Hematopoietic multipotent progenitor cell treated with erythropoietin and hydrocortisone succinate and interleukin-3 and kit ligand, for 6 days (in vitro differentiated cells): ENCODE results near the gene MYO1B.

Source experiments
- DNase-seq: peaks from one replicate; pipeline ENCODE4 v3.0.0-alpha.2; 2015

MYO1B gene

DNA sequence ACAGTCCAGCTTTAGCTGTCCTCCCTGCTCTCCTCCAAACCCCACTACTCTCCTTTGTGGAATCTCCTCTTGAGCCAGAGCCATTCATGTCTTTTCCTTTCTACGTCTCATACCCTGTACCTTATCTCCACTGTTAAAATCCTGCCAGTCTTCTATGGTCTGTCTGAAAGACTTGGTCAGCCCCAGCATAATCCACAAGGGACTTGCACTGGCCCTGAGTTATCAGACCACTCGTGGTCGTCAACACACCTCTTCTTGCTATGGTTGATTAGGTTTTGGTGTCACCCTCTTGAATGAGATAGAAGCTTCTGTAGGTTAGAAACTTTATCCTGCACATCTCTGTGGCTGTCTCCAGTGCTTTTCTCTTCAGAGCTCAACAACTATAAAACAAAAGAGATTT lies 56.8 kb downstream of the MYO1B start:
- no peak for DNase-seq

DNA sequence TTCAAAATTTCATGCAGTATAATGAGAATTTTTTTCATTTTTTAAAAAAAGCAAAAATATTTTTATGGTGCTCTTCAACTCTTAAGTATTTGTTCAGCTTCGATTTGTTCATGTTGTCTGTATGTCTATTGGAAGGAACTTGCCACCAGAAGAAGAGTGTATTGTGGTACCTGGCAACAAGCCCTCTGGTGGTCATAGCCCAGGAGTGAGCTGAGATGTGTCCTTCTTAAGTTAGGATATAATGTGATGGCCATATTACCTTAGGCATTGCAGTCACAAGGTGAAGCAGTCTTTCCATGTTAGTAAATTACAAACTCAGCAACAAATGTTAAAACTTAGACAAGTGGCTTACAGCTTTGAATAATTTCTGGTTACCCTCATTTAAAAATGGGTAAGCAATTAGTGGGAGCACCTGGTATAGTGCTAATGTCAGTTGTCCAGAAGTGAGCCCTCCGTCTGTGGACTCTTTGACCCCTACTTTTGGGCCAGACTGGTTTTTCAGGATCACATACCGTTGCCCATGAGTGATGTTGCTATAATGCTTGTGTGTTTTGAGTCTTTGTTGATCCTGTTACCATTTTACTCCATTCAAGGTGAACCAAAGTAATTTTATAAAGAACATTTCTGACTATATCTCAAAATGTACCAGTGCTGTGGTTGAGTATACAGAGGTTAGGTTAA lies 57.4 kb downstream of the MYO1B start:
- DNase-seq = peak; percentile 42

DNA sequence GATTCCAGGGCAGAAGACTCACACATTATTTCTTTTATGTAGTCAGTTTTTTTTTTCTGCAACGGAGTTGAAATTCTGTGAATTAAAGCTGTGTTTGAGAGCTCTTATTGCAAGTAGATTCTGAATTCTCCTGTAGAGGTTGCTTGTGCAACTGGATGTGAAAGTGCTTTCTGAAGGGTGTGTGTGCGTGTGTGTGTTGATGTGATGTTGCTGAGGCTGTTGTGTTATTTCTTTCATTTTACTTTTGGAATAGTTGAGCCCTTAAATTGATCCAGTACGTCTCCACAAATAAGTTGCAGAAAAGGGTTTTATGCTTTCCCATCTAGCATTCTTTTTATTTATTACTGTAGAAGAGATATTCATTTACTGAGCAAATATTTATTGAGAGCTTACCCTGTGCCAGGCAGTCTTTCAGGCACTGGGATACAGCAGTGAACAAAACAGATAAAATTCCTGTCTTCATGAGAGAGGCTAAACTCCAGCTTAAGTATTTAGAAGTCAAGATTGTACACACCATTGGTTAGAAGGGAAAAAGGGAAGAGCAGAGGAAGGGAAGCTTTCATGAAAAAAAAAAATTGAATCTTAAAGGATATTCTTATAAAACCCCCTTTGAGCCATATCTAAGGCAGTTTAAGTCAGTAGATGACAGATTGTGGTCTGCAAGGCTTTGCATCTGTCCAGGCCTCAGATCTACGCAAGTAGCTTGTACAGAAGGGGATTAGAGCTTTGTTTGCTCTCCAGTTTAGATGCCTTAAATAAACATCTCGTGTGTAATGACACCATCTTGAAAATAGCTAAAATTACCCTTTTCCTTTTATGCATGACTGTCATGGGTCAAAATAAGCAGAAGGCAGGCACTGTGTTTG lies 58.2 kb downstream of the MYO1B start:
- no peak for DNase-seq

DNA sequence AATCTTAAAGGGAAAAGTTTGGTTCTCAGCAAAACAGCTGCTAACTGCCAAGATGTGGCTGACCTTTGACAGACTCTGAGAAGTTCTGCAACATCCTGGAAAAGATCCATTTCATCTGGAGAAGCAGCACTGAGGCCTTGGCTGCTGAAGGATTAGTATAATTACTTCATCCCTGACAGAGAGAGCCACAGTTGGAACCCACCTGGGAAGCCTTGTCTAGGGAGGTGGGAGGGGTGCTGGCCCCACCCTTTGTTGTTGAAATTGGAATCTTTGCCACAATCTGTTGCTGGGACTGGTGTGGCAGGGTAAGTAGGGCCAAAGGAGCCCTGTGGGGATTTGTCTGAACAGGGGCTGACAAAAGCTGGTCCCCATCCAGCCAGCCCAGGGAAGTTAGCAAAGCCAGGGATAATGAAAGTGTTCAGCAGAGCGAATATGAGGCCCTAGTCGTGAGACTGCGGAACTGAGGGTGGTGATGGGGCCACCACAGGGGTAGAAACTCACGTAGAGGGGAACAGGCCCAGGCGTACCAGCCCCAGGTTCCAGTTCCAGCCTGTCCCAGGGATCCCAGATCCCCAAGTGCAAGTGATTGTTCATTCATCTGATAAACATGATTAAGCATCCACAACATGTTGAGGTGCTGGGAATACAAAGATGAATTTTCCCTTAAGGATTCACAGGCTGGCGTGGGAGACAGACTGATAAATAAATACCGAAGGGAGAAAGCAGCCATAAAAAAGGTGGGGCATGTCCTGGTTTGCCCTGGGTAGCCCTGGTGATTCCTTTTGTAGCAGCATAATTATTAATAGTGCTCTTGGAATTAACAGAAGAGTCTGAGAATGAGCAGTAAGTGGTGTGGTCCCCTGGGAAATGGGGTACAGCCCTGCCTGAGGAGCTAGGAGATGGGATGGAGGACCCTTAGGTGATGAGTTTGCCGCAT lies 60.0 kb downstream of the MYO1B start:
- DNase-seq = no peak

DNA sequence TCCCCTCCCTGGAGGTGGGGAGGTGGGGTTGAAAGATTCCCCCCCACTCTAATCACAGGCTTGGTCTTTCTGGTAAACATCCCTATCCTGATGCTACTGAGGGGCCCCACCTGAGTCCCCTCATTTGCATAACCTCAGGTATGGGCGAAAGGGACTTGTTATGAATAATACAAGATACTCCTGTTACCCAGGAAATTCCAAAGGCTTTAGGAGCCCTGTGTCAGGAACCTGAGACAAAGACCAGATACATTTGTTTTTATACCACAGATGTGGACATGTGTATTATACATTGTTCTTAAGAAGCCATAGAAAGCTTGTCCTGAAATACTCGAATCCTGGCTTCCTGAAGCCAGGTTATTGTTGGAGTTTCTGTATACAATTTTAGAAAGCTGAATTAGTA lies 62.8 kb downstream of the MYO1B start:
- no peak for DNase-seq

DNA sequence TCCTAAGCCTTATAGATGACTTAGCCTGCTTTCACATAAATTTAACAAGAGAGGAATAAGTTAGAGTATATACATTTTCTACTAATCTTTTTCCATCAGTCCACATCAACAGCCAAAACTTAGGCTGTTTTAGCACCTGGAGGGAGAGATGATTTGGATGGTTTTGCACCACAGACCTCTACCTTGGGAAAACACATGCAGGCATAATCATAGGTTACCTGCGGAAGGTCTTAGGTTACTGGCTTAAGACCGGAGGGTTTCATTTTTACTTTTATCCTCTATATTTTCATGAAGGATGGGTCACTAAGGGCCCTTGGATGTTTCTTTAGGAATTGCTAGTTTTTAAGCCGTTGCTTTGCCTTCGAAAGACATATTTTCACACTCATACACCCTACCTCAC lies 66.0 kb downstream of the MYO1B start:
- no peak for DNase-seq

DNA sequence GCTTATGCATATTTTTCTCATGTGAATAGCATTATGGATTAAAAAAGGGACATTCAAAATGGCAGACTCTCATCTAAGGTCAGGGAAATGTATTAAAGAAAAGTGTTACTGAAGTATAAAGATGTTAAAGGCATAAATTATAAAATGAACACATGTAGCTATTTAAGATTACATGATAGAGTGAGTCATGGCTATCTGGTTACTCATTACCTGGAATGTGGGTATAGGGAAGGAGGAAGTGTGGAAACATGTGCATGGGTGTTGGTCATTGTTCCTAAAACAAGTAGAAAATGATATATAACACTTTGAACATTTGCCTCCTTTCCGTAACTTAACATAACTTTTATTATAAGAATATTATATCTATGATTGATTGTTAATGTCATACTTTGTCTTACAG lies 66.4 kb downstream of the MYO1B start:
- DNase-seq = no peak

DNA sequence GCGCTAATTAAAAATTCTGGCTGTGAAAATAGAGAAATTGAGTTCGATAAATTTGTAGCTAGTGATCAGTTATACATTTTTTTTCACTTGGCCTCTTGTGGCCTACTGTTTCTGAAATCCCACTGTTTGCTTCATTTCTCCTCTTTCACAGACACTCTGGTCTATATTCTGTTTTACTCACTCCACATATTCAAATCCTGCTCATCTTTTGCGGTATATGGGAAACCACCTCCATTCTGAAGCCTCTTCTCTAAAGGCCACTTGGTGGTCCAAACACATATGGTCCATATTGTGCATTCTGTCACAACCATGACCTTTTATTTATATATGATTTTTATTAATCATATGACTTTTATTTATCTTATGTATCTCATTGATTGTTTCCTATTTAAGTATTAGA lies 67.0 kb downstream of the MYO1B start:
- DNase-seq = no peak

DNA sequence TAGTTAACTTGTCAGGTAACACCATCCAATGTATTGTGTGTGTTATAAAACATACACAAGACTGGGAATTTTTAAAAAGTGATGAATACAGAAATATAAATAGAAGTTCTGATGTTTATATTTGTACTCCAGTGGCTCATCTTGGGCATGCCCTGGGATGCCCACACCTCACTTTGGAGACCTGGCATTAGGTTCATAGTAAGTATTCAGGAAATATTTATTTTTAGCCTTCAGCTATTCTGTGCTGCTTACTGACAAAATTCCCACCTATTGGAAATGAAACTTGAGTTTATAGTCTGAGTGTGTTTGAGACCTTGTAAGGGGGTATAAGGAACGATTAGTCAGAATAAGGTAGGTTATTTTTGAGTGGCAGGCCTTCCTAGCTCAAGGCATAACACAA lies 67.5 kb downstream of the MYO1B start:
- no peak for DNase-seq

DNA sequence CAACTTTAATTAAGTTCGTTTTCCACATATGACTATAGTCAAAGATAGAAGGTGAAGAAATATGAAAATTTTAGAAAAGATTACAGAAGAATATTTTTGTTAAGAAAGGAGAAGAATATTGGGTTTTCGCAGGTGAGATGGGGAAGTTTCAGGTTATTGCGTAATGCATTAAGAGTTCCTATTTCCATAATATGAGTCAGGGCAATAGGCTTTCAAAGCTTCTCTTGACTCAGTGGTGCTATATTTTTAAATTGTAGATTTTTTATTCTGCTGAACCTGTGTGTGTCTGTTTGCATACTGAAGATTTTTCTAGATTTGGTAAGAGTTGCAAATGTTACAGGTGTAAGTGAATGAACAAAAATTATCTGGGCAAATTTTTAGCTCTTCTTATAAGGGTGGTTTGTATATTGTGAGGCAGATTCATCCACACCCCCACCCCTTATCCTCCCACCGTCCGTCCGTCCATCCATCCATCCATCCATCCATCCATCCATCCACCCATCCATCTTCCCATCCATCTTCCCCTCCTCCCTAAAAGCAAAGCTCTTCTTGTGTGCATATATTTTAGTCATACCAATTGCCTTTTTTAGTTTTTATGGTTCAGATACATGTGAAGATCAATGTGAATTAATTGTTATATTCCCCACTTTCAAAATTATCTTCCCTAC lies 69.6 kb downstream of the MYO1B start:
- no peak for DNase-seq

DNA sequence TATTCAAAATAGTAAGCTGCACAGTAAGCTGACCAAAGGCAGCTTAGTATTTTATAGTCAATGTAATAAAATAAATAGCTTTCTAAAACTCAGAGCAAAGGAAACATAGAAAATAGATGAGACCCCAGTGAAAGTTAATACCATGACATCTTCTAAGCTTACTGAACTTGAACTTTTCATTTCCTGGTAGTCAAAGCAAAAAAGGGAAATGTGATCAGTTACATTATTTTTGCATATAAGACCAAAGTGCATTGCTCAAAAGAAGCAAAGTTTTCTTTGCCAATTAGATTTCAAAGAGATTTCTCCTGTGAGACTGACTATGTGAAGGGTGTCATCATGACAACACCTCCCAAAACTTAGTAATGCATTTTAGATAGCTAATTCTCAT lies 70.2 kb downstream of the MYO1B start:
- no peak for DNase-seq

DNA sequence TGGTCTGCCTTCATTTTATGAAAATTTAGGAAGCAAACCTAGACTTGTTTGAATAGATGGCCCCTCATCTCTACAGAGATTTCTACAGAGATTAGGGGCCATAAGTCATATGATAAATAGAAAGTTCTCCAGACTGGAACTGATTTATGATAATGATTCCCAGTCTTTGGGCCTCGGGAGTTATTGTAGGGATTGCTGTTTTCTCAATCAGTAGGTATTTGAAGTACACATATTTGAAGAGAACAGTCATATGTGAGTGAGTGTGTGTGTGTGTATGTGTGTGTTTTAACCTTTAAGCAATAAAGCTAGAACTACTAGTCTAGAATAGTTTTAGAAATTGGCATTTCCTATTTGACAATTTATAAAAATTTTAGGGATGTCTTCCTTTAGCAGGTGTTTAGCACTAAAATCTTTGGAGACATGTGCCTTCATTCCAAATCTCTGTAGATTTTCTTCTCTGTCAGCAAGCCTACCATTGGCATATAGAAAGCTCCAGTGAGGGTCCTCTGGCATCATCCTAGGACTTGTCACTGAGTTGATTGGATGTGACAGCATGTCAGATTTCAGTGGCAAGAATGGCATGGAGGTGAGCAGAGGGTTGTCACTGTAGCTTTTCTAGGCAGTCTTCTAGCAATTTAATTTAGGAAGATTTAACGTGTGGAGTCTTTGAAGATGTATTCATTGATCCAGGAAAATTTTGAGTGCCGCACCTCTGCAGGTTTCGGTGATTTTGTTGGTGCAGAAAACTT lies 71.2 kb downstream of the MYO1B start:
- no peak for DNase-seq

DNA sequence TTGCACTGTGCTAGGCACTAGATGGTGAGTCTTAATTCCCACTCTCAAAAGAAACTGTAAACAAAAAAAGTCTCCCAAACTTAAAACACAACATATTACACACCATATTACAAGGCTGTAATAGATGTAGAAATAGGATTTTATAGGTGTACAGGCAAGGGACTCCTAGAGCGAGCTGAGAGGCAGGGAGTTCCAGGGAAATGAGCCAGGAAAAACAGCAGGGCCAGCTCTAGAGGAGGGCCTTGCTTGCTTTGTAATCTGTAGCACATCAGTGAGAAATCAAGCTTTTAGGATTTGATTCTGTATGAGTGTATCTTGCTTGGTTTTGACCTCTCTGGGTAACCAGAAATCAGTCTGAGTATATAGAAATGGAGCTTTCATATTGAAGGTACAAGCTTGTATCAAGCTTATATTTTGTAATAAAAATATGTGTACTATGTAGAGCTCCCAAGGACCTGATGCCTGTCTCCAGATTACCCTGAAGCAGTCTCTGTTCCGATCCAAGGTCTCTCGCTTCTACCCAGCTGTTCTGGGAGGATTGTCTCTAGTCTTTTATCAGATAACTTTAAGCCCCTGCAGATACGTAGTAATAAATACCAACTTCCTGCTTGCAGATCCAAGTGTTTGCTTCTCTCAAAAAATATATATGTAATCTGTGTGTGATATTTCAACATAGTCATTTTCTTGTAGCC lies 73.0 kb downstream of the MYO1B start:
- peak; percentile 9 for DNase-seq

DNA sequence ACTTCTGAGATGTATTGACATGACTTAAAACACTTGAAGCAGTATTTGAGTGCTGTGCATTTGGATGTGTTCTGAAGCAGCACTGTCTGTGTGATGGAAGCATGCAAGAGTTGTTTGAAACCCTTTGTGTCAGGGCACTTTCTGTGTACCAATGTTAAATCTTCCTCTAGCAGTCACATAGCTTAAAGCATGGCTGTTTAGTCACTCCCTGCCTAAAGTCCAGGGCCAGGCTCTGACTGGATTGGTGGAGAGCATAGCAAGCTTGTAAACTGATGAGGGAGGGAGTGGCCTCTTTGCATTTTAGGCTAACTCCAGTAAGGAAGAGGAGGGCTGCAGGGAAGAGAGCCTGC lies 73.5 kb downstream of the MYO1B start:
- DNase-seq = no peak

DNA sequence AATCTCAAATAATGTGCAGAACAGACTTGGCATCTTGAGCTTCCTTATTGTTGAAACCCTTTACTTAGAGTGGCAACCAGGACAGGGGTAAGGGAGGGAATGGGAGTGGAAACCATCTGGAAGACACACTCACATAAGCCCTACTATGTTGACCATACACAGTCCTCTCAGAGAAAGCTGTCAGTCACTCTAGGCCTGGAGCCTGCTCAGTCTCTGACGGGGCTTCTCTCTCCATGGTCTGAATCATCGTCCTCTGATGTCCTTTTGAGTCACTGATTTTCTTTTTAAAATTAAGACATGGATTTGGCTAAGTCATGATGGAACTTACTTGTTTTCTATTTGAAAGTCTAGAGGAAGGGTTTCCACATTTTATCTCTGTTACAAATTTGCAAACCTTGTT lies 74.0 kb downstream of the MYO1B start:
- DNase-seq = no peak

DNA sequence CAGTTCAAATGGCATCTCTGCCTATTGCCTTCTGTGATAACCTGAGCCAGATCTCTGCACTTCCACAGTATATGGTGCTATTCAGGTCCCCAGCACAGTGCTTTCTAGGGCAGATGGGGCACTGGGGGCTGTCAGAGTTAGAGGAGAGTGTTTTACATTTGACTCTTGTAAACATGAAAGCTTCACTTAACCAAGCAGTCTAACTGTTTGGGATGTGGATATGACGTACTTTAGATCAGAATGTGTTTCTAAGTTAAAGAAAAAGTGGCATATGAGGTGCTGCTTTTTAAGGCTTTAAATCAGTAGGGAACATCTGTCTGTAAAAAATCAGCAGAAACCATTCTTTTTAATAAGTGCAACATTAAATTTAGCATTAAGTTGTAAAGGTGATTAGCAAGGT lies 75.7 kb downstream of the MYO1B start:
- no peak for DNase-seq

DNA sequence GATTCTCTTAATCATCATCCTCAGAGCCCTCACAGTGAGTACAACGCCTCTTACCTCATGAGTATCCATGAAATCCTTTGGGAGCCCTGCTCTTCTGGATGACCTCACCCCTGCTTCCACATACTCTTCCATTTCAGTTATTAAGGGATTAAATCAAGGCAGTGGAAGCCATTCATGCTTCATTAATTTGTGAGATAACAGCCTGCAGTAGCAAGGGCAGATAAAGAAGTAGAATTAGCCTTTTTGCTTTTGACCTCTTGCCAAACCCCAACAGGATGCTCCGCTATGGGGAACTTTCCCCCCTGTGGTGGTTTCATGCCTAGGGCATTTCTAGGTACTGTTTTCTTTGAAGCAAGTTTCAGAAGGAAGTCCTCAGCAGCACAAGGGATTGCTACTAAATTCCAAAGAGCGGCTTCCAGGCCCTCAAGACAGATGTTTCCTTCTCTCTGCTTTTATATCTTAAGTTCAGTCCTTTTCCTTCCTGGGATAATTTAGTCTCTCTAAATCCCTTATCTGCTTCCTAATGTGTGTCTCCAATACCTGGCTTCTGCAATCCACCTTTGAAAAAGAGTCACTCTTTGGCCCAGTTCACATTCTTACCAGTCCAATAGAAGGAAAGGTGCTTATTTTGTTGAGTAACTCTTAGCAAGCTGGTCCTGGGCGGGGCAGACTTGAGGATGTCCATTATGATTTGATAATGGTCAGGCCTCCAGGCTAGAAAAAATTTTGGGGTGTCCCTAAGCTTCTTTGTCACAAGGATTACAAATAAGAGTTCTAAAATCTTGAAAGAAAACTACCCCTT lies 76.9 kb downstream of the MYO1B start:
- DNase-seq = peak; percentile 69

DNA sequence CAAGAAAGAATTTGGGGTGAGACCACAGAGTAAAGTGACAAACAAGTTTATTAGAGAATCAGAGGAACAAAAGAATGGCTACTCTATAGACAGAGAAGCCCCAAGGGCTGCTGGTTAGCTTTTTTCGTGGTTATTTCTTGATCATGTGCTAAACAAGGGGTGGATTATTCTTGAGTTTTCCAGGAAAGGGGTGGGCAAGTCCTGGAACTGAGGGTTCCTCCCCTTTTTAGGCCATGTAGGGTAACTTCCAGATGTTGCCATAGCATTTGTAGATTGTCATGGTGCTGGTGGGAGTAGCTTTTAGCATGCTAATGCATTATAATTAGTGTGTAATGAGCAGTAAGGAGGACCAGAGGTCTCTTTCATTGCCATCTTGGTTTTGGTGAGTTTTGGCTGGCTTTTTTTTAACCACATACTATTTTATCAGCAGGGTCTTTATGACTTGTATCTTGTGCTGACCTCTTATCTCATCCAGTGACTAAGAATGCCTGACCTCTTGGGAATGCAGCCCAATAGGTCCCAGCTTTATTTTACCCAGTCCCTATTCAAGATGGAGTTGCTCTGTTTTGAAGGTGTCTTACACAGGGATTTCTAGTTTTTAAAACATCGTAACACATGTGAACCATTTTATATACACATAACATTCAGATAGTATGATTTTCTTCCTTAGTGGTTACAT lies 77.8 kb downstream of the MYO1B start:
- DNase-seq = no peak

DNA sequence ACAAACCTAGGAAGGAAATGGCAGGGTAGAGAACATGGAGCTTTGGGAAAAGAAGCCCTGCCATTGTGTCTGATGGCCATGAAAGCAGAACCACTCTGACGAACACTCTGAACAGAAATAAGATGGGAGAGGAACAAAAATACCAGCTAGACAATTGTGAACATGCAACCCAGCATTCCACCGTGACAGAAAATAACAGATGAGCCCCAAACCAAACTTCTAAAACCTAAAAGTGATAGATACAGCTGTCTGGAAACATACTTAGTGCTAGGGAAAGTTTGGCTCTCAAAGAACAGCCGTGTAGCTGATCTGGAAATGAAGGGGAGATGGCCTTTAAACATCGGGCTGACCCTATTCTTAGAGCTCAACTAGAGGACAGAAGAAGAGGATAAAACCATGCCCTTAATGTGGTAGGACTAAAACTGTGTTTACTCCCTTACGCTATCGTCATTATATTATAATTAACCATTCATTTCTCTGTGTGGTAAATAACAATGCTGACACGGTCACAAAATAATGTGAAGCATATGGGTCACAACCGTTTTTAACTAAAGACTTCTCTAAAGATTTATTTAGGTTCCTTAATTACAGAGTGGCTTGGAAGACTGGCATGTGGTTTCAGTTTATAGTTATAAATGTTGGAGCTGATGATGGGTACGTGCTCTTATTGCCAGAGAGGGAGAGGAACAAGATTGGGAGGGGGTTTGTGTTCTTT lies 80.6 kb downstream of the MYO1B start:
- no peak for DNase-seq
